Right forelimb (tissue), 1 donor: ENCODE measurements around the gene SLC22A3.
"Not testable (repeated sequence)": the region's sequence is repeated elsewhere in the genome, so short reads cannot be mapped to it uniquely, and the experiment has no call there.

Experiments
- DNase-seq: peaks from one replicate; pipeline ENCODE4 v3.0.0-alpha.2; 2018

Gene SLC22A3

GRCh38 chr6:160449787-160450186 lies 101.6 kb downstream of the SLC22A3 start:
- not testable (repeated sequence) for DNase-seq

- no peak for DNase-seq
These were observed 102.7 kb downstream of the SLC22A3 start for GRCh38 chr6:160450849-160451248.

- no peak for DNase-seq
These were observed 106.1 kb downstream of the SLC22A3 start for GRCh38 chr6:160454303-160454702.

GRCh38 chr6:160455081-160455480 lies 106.9 kb downstream of the SLC22A3 start:
- DNase-seq, result no peak

- DNase-seq, result peak; percentile 91
These were observed 107.5 kb downstream of the SLC22A3 start for GRCh38 chr6:160455541-160456213.

GRCh38 chr6:160456214-160456546 lies 108.0 kb downstream of the SLC22A3 start:
- no peak for DNase-seq

- no peak for DNase-seq
These were observed 109.6 kb downstream of the SLC22A3 start for GRCh38 chr6:160457823-160458222.

- DNase-seq, result no peak
These were observed 113.5 kb downstream of the SLC22A3 start for GRCh38 chr6:160461641-160462040.

GRCh38 chr6:160462116-160462515 lies 113.9 kb downstream of the SLC22A3 start:
- no peak for DNase-seq

- no peak for DNase-seq
These were observed 114.5 kb downstream of the SLC22A3 start for GRCh38 chr6:160462551-160463109.

- DNase-seq, result no peak
These were observed 116.6 kb downstream of the SLC22A3 start for GRCh38 chr6:160464744-160465143.

- DNase-seq, result not testable (repeated sequence)
These were observed 119.2 kb downstream of the SLC22A3 start for GRCh38 chr6:160467261-160467871.

GRCh38 chr6:160469153-160469552 lies 121.0 kb downstream of the SLC22A3 start:
- DNase-seq, result no peak

GRCh38 chr6:160476056-160476455 lies 127.9 kb downstream of the SLC22A3 start:
- DNase-seq, result not testable (repeated sequence)

GRCh38 chr6:160477072-160477471 lies 128.9 kb downstream of the SLC22A3 start:
- not testable (repeated sequence) for DNase-seq

GRCh38 chr6:160477901-160478300 lies 129.7 kb downstream of the SLC22A3 start:
- no peak for DNase-seq

- DNase-seq, result no peak
These were observed 138.9 kb downstream of the SLC22A3 start for GRCh38 chr6:160487116-160487515.

- DNase-seq, result no peak
These were observed 140.9 kb downstream of the SLC22A3 start for GRCh38 chr6:160489091-160489490.

GRCh38 chr6:160494576-160494975 lies 146.4 kb downstream of the SLC22A3 start:
- no peak for DNase-seq

GRCh38 chr6:160500639-160501038 lies 152.5 kb downstream of the SLC22A3 start:
- no peak for DNase-seq
